CD4-positive, alpha-beta T cell treated with Interleukin-4 for 1 hour (primary cell): ENCODE results near the gene NIPSNAP3A.

Experiments
- DNase-seq, 2 donors: peaks; one replicate each; pipeline ENCODE4 v3.0.0-alpha.2; 2020 to 2022

The NIPSNAP3A gene

DNA sequence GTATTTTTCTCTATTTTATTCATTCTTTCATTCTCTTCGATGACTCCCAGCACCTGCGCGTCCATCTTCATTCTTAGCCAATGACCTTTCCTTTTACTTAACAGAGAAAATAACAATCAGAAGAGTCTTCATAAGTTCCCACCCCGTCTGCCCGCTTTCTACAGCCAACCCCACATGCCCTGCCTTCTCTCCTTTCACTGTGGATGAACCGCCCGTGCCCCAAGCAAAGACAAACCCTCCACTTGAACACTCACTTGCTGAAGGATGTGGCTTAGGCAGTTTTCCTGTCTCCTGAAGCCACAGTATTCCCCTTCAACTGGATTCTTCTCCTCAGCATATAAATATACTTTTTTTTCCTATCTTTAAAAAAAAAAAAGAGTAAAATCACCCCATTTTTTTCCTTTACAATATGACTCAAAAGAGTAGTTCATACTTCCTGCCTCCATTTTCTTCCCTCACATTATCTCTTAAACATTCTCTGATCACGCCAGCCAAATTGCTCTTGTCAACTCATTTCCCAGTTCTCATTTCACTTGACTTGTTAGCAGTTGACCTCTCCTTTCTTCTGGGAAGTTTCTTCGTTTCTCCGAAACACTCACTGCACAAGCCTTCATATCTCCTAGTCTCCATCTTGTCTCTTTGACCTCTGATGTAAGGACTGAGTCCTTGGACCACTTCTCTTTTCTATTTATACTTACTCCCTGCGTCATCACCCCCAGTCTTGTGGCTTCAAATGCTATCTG is 27.5 kb downstream of the NIPSNAP3A start:
- peak in 1 of 2 donors; percentile 57 for DNase-seq

DNA sequence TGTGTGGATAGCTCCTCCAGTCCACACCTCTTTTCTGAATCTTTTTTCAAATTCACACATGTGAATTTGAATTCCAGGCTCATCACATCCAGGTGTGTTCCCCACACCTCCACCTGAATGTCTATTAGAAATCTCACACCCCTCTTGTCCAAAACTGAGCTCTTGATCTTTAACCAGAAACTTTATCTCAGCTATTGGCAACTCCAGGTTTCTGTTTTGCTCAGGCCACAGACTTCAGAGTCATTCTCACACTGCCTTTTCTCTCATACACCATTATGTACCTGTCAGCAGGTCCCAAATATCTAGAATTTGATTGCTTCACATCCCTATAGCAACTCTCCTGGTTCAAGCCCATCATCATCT is 28.1 kb downstream of the NIPSNAP3A start:
- DNase-seq, result no peak

DNA sequence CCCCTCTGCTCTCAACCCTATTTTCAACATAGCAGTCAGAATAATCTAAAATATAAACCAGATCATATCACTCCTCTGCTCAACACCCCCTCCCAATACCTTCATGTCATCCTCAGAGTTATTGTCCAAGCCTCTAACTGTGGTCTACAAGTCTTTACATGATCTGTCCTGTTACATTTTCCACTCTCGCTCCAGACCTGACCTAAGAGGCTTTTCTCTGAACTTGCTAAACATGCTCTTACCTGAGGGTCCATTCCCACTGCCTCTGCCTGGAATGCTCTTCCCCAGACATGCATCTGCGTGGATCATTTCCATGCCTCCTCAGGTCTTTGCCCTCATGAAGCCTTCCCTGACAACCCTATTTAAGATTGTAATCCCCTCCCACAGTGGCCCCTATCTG is 28.5 kb downstream of the NIPSNAP3A start:
- DNase-seq, result no peak

DNA sequence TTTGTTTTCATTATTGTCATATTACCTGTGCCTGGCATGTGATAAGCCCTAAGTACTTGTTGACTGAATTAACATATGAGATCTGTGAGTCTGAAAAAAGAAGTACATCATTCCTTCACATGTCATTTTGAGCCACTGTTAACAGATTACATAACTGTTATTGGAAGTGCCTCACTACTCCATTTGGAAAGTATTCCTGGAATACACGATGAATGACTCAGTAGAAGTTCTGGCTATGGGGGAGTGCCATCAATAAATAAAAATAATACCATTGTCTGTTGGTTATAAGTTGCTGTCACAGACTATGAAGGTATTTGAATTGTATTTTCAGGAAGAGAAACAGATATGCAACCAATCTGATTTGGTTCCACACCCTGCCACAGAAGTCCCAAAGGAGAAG is 29.3 kb downstream of the NIPSNAP3A start:
- DNase-seq, result no peak

DNA sequence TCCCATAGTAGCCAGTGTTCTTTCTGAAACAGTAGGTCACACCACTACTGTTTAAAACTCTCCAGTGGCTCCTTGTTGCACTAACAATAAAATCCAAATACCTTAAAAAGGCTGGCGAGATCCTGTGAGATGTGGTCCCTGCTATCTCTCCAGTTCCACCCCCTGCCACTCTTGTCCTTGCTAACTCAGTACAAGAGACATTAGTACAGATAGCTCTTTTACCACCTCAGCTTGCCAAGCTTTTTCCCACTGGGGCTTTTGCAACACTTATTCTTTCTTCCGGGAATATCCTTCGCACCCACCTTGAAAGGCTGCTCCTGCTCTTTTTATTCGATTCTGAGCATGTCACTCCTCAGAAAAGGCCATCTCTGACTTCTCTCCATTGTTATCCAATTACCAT is 31.3 kb downstream of the NIPSNAP3A start:
- DNase-seq, result no peak

DNA sequence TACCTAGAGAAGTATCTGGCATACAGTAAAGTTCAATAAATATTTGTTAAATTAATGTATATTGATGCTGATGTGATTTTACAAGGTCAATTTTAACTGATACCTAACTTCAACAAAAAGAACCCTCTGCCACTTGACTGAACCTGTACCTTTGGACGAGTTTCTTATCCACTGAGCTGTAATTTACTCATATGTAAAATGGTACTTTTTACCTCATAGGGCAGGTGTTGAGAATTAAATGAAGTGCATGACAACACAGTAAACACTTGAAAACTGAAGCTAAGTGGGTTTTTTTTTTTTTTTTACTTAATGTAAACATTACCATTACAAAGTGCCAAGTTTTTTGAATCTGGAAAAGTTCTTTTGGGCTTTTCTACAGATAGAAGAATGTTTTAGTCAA is 31.9 kb downstream of the NIPSNAP3A start:
- DNase-seq, result no peak

DNA sequence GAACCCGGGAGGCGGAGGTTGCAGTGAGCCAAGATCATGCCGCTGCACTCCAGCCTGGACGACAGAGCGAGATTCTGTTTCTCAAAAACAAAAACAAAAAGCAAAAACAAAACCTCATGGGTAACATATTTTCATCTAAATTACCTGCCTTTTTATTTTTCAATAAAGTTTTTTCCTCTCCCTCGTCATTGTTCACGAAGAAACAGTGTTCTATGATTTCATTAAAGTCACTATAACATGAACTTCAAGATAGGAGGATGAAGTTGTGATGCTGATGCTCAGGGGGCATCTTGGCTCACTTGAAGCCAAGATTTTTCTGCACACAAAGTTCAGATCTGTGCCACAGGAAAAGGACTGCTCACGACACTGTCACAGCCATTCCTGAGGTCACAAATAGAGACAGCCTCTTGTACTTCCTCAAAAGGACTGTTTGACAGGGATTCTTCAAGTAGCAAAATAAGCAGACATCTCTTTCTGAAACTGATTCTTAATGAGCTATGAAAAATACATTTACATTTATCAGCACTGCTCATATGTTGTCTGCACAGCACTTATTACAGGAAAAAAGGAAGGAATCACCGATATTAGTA is 32.6 kb downstream of the NIPSNAP3A start:
- DNase-seq, result no peak

DNA sequence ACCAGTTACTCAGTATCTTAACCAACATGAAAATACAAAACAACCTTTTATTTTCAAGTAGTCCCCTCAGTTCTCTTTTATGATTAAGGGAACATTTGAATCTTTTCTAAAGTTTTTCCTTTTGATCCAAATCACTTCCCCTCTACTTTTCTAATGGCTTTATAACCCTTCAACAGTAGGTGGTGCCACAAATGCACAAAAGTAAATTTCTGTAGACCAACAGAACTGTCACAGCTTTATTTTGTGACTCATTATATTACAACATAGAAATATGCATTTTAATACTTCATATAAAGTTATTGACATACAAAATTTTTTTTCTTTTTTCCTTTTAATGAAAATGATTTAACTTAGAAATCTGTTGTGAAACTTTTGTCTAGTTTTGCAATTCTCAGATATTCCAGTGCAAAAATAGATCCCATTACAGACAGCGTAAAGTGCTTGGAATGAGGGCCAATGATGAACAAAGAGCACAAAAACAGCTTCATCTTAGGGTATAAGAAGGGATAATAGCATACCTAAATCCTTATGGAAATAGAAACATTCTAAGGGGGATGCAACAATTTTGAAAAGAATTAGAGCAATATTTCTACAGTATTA is 33.4 kb downstream of the NIPSNAP3A start:
- no peak for DNase-seq

DNA sequence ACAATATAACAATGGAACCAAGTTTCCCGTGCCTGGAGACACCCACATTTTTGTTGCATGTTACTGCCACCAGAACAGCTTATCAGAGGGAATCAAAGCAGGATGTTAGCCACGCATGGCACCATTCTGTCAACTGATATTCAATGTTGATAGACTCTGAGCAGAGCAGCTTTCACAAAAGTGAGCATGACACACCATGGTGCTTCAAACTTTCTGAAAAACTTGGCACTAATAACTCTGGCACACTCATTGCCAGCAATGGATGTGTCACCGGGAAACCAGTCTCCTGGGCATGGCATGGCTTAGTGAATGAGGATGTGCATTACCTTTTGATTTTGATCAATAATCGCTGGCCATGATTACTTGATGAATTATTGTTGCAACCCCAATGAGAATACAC is 36.1 kb downstream of the NIPSNAP3A start:
- DNase-seq, result no peak

DNA sequence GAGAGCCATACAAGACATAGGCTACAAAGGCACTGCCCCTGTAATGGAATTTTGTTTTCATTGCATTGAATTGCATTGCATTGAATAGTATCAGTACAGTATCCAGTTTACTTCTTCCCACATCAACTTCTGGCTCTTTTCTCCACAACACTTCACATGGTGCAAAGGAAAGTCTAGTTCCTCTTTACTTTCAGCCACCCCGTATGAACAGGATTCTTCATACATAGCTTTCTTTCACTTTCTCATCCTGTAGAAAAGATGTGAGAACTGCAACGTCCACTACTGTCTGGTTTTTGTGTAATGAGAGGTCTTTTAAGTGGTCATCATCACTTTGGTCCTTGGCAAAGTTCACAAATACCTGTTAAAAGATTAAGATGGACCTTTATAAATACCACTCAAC is 36.6 kb downstream of the NIPSNAP3A start:
- no peak for DNase-seq

DNA sequence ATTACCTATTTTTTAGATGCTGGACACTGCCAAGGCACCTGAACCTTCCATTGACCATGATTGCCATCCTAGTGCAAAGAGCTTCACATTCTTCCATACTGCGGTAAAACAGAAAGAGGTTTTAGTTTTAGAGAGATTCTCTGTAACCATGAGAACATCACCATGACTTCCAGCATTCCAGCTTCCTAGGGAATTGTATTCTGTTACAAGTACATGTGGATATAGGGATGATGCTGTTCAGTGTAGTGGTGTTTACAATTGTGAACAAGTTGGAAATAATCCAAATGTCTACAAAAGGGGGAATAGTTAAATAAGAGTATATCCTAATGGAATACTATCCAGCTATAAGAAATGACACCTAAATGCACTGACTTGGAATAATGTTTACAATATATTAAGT is 38.8 kb downstream of the NIPSNAP3A start:
- DNase-seq, result no peak

DNA sequence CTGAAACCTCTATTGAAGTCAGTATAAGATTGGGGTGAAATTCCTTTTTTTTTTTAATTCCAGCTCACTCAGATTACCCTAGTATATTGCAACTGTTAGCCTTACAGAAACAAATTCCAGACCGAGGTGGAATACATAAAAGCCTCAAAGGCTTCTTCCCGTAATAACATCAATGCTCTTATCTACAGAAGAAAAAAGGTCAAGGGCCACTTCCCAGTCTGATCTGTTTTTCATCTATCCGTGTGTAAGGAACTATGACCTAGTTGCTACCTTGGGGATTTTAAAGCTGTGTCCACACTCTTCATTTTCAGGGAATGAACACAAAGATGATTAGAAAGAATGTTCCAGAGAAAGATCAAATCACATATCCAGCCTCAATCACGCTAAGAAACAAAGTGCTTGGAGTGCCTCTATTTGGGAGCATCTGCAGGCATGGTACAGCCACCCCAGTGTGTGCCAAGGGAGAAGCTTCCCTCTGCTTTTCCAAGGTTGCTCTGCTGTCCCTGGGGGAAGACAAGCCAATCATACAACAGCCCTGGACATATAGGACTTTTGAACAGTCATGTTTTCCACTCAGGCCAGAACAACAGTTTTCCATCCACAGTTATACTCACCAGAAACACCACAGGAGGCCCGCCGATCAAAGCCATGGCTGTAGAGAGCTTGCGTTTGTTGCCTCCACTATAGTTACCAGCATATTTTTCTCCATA is 40.0 kb downstream of the NIPSNAP3A start:
- DNase-seq, result no peak

DNA sequence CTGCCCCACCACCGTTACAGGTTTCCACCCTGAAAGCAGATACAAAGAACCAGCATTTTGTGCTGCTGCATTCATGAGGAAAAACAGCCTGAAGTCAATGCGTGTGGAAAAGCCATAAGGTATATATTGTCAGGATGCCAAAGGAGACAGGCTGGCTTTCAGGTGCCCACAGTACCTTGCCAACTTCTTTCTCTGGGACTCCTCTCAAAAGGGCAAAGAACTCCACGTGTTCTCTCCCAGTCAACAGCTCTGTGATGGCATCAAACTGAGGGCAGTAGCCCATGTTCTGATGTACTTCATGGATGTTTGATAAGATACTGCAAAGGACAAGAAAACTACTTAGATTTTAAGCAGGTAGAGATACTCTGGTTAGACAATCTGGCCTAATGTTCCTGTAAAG is 40.8 kb downstream of the NIPSNAP3A start:
- no peak for DNase-seq

DNA sequence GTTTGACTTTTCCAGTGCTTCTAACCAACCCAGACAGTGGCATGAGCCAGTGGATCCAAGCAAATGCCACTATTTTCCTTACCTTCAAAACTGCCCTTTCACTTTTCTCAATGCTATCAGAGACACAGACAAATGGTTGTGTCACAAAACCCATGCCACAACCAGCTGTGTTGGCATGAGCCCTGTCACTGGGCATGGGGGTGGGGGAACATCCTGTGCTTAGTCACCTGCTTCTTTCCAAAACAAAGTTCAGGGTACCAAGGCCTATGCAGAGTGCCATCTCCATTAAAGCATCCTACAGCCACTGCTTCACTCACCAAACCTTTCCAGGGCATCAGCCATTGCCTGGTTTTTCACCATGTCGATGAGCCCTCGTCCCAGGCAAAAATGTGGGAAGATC is 46.6 kb downstream of the NIPSNAP3A start:
- DNase-seq, result no peak

DNA sequence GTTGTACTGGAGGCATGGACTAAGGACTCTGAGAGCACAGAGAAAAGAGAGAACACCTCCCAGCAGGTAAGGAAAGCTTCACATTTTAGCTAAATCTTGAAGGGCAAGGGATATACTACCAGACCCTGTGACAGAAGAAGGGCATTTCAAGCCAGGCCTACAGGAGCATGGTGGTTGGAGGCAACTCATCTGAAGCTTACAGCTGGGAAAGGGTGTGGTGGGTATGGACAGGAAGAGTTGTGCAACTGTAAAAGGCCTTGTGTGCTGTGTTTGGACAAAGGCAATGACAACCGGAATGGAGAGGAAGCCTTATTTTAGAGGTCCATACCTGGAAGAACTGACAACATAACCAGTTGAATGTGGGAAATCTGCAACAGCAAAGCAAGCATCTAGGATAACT is 47.6 kb downstream of the NIPSNAP3A start:
- DNase-seq, result no peak

DNA sequence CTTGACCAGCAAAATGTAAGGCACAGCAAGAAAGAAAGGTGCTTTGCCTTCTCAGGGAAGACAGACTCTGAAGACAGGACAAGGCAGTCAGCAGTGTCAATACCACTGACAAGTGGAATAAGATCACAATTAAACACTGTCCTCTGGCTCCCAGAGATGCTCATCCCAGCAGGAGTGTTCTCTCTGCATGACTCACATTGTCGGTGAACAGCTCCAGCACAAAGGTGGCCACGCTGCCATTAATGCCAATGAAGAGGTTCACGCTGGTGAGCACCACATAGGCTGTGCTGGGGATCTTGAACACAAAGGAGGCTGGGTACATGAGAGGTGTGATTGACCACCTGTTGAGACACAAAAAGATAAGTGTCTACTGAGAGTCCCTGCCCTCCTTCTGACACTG is 48.4 kb downstream of the NIPSNAP3A start:
- DNase-seq, result no peak

DNA sequence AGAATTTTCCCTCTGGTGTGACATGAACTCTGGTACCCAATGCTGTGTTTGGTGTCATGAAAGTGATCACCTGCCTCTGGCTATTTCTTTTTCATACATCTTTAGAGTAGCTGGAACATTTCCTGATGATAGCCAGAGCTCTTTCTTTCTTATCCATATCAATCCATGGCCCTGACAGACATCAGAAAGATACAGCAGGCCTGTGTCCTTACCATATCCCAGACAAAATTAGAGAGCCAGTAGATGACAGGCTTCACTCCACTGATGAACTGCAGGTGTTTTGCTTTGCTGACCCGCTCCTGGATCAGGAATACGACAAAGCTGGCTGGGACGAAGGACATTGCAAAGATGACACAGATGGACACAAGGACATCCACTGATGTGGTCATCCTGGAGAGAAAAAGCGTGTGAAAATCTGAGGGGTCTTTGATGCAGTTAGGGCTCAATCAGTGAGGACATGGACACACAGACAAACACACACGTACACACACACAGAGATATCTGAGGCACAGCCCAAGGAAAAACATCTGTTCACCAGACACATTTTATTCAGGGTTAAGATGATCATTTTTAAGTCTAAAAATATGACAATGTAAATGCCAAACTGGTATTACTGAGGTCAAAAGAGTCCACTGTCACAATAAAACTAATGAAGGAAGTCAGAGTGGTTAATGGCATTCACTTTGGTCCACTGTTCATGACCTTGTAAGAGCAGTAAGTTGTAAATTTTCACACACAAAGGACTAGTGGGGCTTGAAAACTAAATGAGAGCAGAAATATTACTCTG is 50.9 kb downstream of the NIPSNAP3A start:
- DNase-seq, result no peak

DNA sequence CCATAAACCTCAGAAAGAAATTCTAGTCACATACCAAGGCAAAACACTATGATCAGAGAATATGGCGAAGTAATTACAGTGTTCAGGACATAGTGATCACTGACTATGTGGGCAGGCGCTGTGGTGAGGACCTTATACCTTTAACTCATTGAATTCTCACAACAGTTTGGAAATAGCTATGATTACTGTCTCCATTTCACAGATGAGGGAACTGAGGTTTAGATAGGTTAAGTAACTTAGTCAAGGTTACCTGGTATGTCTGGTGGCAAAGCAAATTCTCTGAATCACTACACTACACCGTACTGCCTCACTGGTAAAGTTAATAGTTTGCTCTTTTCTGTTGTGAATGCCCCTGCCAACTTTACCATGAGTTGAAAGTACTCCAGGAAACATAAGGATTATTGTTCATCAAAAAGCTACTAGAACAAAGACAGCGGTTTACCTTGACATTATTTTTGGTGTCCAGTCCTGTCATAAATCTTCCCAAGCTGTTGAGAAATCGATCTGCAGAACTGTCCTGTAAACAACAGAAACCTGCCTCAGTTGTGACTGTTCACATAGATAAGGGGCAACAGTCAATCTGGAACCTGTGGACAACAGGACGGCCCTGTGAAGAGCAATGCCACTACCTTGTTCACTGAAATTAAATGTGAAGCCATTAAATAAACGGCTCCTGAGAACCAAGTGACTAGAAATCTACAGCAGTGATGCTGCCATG is 52.7 kb downstream of the NIPSNAP3A start:
- DNase-seq, result no peak

DNA sequence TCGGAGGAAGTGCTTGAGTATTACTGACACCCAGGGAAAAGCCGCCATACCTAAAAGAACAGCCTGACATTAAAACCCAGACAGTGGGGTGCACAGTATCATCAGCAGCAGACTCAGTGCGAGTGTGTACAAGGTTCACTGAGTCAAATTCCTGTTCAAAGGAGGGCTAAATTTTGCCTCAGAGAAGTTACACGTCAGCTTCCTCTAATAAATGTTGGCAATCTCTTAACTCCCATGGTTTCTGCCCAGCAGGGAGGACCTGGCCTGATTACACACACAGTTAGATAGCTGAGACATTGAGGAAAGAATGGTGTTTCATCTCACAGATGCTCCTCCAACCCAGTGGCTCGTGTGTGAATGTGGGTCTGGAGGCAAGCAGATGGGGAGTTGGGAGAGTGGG is 54.6 kb downstream of the NIPSNAP3A start:
- DNase-seq, result no peak

DNA sequence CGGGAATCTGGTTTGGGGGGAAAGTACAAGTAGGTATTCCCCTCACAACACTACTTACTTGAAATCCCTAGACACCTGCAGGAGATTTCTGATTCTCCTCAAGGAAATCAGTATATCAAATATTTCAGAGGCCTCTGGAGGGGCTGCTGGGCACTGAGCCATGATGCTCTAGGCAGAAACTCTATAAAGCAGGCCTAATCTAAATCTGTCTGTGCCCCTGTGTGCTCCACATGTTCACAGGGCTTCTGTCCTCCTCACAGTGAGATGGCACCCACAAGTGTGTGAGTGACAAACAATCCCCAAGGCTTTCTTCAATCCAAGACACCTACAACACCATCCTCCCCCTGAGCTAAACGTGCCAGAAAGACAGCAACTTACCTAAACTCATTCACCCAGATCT is 55.4 kb downstream of the NIPSNAP3A start:
- DNase-seq, result no peak

DNA sequence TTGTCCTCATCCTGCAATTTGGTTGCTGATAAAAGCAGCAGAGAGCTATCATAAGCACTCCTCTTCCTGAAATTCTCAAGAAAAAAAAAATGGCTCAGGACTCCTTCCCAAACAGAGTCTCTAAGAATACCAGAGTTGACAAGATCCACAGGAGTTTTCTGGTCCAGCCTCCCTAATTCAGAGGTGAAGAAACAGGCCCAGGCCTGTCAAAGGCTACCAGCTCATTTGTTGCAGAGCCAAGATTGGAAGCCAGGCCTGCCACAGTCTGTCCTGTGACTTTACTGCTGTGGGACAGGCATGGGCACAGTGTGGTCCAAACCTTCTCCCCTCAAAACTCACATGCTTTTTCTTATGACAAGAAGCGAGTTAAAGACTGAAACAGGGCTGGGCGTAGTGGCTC is 58.0 kb downstream of the NIPSNAP3A start:
- DNase-seq, result no peak

DNA sequence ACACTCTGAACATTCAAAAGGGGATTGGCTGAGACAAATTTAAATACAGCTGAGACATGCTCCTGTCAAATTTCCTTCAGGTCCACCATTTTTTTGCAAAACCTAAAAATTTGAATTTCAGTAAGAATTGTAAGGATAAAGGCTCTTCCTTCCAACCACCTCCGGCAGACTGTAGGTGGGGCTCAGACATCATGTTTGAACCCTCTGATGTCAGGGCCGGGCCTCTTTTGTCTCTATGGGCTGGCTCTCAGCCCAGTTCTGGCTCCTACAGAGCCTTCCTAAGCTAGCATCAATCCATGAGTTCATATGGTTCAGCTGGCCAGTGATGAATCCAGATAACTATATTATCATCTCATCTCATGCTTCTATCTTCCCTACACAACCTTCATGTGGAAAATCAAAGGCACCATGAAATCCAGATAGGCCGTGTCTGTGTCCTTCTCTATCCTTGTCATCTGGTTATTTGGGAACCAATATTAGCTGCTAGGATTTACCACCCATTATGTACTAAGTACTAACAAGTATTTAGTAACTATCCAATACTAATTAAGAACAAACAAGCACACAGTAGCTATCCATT is 60.6 kb downstream of the NIPSNAP3A start:
- DNase-seq, result no peak
